PFSK-1 (cell line): ENCODE measurements around the gene SRGN.

Source experiments
- POLR2AphosphoS5 ChIP-seq: IDR thresholded peaks from 2 replicates; pipeline ENCODE4 v1.6.1; 2012; ENCODE audit warnings: low read depth, mild to moderate bottlenecking, control low read depth, low read length, moderate library complexity
- TAF1 ChIP-seq: IDR thresholded peaks from 2 replicates; pipeline ENCODE4 v1.6.1; 2012; ENCODE audit warnings: low read length, control low read depth, borderline replicate concordance; ENCODE audit not compliant: insufficient read depth
- TF ChIP-seq, protein P1 (sequence below), 2 experiments: IDR thresholded peaks; 2 replicates each; pipeline versions ENCODE4 v1.6.1 to v1.8.0; 2011 to 2012; ENCODE audit warnings: low read depth in 2 of 2, low read length in 2 of 2, control low read depth in 1 of 2, inconsistent platforms in 1 of 2, mild to moderate bottlenecking in 1 of 2, moderate library complexity in 1 of 2; ENCODE audit not compliant: insufficient read depth in 1 of 2

- TF ChIP-seq POLR2AphosphoS5, result no peak
- TF ChIP-seq, protein P1, sequence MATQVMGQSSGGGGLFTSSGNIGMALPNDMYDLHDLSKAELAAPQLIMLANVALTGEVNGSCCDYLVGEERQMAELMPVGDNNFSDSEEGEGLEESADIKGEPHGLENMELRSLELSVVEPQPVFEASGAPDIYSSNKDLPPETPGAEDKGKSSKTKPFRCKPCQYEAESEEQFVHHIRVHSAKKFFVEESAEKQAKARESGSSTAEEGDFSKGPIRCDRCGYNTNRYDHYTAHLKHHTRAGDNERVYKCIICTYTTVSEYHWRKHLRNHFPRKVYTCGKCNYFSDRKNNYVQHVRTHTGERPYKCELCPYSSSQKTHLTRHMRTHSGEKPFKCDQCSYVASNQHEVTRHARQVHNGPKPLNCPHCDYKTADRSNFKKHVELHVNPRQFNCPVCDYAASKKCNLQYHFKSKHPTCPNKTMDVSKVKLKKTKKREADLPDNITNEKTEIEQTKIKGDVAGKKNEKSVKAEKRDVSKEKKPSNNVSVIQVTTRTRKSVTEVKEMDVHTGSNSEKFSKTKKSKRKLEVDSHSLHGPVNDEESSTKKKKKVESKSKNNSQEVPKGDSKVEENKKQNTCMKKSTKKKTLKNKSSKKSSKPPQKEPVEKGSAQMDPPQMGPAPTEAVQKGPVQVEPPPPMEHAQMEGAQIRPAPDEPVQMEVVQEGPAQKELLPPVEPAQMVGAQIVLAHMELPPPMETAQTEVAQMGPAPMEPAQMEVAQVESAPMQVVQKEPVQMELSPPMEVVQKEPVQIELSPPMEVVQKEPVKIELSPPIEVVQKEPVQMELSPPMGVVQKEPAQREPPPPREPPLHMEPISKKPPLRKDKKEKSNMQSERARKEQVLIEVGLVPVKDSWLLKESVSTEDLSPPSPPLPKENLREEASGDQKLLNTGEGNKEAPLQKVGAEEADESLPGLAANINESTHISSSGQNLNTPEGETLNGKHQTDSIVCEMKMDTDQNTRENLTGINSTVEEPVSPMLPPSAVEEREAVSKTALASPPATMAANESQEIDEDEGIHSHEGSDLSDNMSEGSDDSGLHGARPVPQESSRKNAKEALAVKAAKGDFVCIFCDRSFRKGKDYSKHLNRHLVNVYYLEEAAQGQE (IDR thresholded peaks at IDR 0.05; ENCODE audit: insufficient read depth in 1 of 2, low read depth in 2 of 2, low read length in 2 of 2), result no peak
- TF ChIP-seq TAF1, result no peak
These were observed 12.5 kb upstream of the SRGN start for GRCh38 chr10:69075431-69075830.
